ENCODE results near the gene ME3. TPM values are rescaled to one million over a fixed set of nuclear protein-coding genes. Genes with fewer than 3 reads are reported as not detected.

The ME3 gene
- total RNA-seq, 1 experiment from 2014 or later, result 14.2 TPM

GRCh38 chr11:86713552-86713951 is 41.1 kb upstream of the ME3 start:
- no peak for TF ChIP-seq CTCF (IDR thresholded peaks at IDR 0.05; ENCODE audit: unreplicated experiment)
- H3K4me1 Mint-ChIP-seq (ENCODE audit: low read depth, unreplicated experiment), result peaks cover 12% of the 10 kb centered on the region
- intact Hi-C loops (cut with micrococcal nuclease; ENCODE audit: unreplicated experiment), result no loop called here
- no peaks in the 10 kb centered on the region for H3K36me3 Mint-ChIP-seq (ENCODE audit: insufficient read depth, unreplicated experiment)
- CTCF ChIA-PET, result no interaction called here
- no peak overlapping the region for H3K27ac Mint-ChIP-seq (ENCODE audit: unreplicated experiment)
- no peaks in the 10 kb centered on the region for H3K27me3 Mint-ChIP-seq (ENCODE audit: unreplicated experiment)
- no TSS peak for BruUV-seq (replicated peaks)
- H3K9me3 Mint-ChIP-seq (ENCODE audit: low read depth, unreplicated experiment), result no peaks in the 10 kb centered on the region
- DNase-seq, result no peak
- no peak overlapping the region for H3K4me3 Mint-ChIP-seq (ENCODE audit: low read depth, unreplicated experiment)

GRCh38 chr11:86710936-86711335 is 38.5 kb upstream of the ME3 start:
- CTCF ChIA-PET, result interaction anchor here (0.6 kb wide), 1 partner anchor 242 kb away, joined by 3 read pairs; no protein-coding TSS in a partner anchor
- H3K4me3 Mint-ChIP-seq (ENCODE audit: low read depth, unreplicated experiment), result no peak overlapping the region
- no peaks in the 10 kb centered on the region for H3K4me1 Mint-ChIP-seq (ENCODE audit: low read depth, unreplicated experiment)
- no peak for DNase-seq
- intact Hi-C loops (cut with micrococcal nuclease; ENCODE audit: unreplicated experiment), result no loop called here
- no peak for TF ChIP-seq CTCF (IDR thresholded peaks at IDR 0.05; ENCODE audit: unreplicated experiment)
- BruUV-seq (replicated peaks), result no TSS peak
- no peaks in the 10 kb centered on the region for H3K9me3 Mint-ChIP-seq (ENCODE audit: low read depth, unreplicated experiment)
- no peaks in the 10 kb centered on the region for H3K27me3 Mint-ChIP-seq (ENCODE audit: unreplicated experiment)
- no peak overlapping the region for H3K27ac Mint-ChIP-seq (ENCODE audit: unreplicated experiment)
- H3K36me3 Mint-ChIP-seq (ENCODE audit: insufficient read depth, unreplicated experiment), result no peaks in the 10 kb centered on the region

- no peak for TF ChIP-seq CTCF (IDR thresholded peaks at IDR 0.05; ENCODE audit: unreplicated experiment)
- no peaks in the 10 kb centered on the region for H3K4me1 Mint-ChIP-seq (ENCODE audit: low read depth, unreplicated experiment)
- CTCF ChIA-PET, result no interaction called here
- H3K9me3 Mint-ChIP-seq (ENCODE audit: low read depth, unreplicated experiment), result no peaks in the 10 kb centered on the region
- no TSS peak for BruUV-seq (replicated peaks)
- no peak for DNase-seq
- H3K27me3 Mint-ChIP-seq (ENCODE audit: unreplicated experiment), result no peaks in the 10 kb centered on the region
- intact Hi-C loops (cut with micrococcal nuclease; ENCODE audit: unreplicated experiment), result no loop called here
- H3K27ac Mint-ChIP-seq (ENCODE audit: unreplicated experiment), result no peak overlapping the region
- H3K4me3 Mint-ChIP-seq (ENCODE audit: low read depth, unreplicated experiment), result no peak overlapping the region
- no peaks in the 10 kb centered on the region for H3K36me3 Mint-ChIP-seq (ENCODE audit: insufficient read depth, unreplicated experiment)
Observed at GRCh38 chr11:86708669-86709068, 36.3 kb upstream of the ME3 start.

- H3K27ac Mint-ChIP-seq (ENCODE audit: unreplicated experiment), result no peak overlapping the region
- CTCF ChIA-PET, result no interaction called here
Observed at GRCh38 chr11:86706338-86707131, 34.1 kb upstream of the ME3 start.

More at GRCh38 chr11:86706338-86707131, 34.1 kb upstream of the ME3 start:
- no peak for TF ChIP-seq CTCF (IDR thresholded peaks at IDR 0.05; ENCODE audit: unreplicated experiment)
- no TSS peak for BruUV-seq (replicated peaks)
- DNase-seq, result no peak
- H3K4me3 Mint-ChIP-seq (ENCODE audit: low read depth, unreplicated experiment), result no peak overlapping the region
- H3K9me3 Mint-ChIP-seq (ENCODE audit: low read depth, unreplicated experiment), result no peaks in the 10 kb centered on the region
- intact Hi-C loops (cut with micrococcal nuclease; ENCODE audit: unreplicated experiment), result no loop called here
- peaks cover 10% of the 10 kb centered on the region for H3K4me1 Mint-ChIP-seq (ENCODE audit: low read depth, unreplicated experiment)
- no peaks in the 10 kb centered on the region for H3K27me3 Mint-ChIP-seq (ENCODE audit: unreplicated experiment)
- no peaks in the 10 kb centered on the region for H3K36me3 Mint-ChIP-seq (ENCODE audit: insufficient read depth, unreplicated experiment)
